ENCODE measurements around the gene MARS1.

- TF ChIP-seq CTCF (IDR thresholded peaks at IDR 0.05) (no peak), POLR2AphosphoS5 (IDR thresholded peaks at IDR 0.05; ENCODE audit: insufficient read depth in 1 of 2, low read depth in 1 of 2) (no peak), POLR2A (IDR thresholded peaks at IDR 0.05) (no peak)
These were observed 20.0 kb upstream of the MARS1 start for GRCh38 chr12:57467915-57468314.

All from vagina (tissue), 2 donors.